Activated CD8-positive, alpha-beta T cell treated with anti-CD3 and anti-CD28 coated beads for 36 hours (primary cell): ENCODE results near the gene CCR2. TPM values are rescaled to one million over a fixed set of nuclear protein-coding genes. Genes with fewer than 3 reads are reported as not detected.

Experiments used
- ATAC-seq: fragments of 200-7000 bp; cut with Tn5 transposase; one replicate; pipeline ENCODE4 v1.10.0; 2021; ENCODE audit warnings: mild to moderate bottlenecking, moderate library complexity
- CTCF ChIA-PET: fragments of 350-600 bp; sonication (Branson Sonifier 250); formaldehyde crosslinking; loops from one replicate; lab custom pipeline; 2021; ENCODE audit warnings: antibody characterized with exemption; lab: Charles Lee
- POLR2A ChIA-PET: fragments of 350-600 bp; sonication (Branson Sonifier 250); formaldehyde crosslinking; loops from one replicate; lab custom pipeline; 2021; ENCODE audit warnings: antibody characterized with exemption; lab: Charles Lee
- DNase-seq: peaks from one replicate; pipeline ENCODE4 v3.0.0-alpha.2; 2020
- H3K27ac Mint-ChIP-seq: one replicate; pipeline ENCODE4 v1.8.0; 2021; ENCODE audit warnings: mild to moderate bottlenecking, mixed read lengths
- H3K27me3 Mint-ChIP-seq: one replicate; pipeline ENCODE4 v1.8.0; 2021; ENCODE audit warnings: mixed read lengths
- H3K36me3 Mint-ChIP-seq: one replicate; pipeline ENCODE4 v1.8.0; 2021; ENCODE audit warnings: low read depth, mixed read lengths
- H3K4me1 Mint-ChIP-seq: one replicate; pipeline ENCODE4 v1.8.0; 2021; ENCODE audit warnings: low read depth, mixed read lengths
- H3K4me3 Mint-ChIP-seq: one replicate; pipeline ENCODE4 v1.8.0; 2021; ENCODE audit warnings: mild to moderate bottlenecking, moderate library complexity, mixed read lengths
- H3K9me3 Mint-ChIP-seq: one replicate; pipeline ENCODE4 v1.8.0; 2021; ENCODE audit warnings: mixed read lengths
- CTCF ChIP-seq: fragments of 200-600 bp; IDR thresholded peaks from one replicate; pipeline ENCODE4 v1.8.0; 2022; ENCODE audit warnings: antibody characterized with exemption, mild to moderate bottlenecking
- intact Hi-C: fragments of 100-400 bp; cut with micrococcal nuclease; formaldehyde crosslinking; loops from one replicate; pipeline ENCODE4 v1.10.0; 2022
- total RNA-seq, 2 experiments: library from RNA; stranded (reverse); gene quantifications; one replicate each; pipeline ENCODE4 v1.2.3, GENCODE V29; 2021

Gene CCR2
- total RNA-seq, 2 experiments from 2014 or later = 0.81 to 0.83 TPM

GRCh38 chr3:46393554-46394434, 39.9 kb downstream of the CCR2 start:
- Mint-ChIP-seq H3K4me1 (peaks cover 10% of the 10 kb centered on the region), H3K9me3 (no peaks in the 10 kb centered on the region), H3K4me3 (no peak overlapping the region), H3K27ac (no peak overlapping the region), H3K36me3 (no peaks in the 10 kb centered on the region), H3K27me3 (peaks cover 4% of the 10 kb centered on the region)
- POLR2A ChIA-PET = interaction anchor here (1.0 kb wide), 1 partner anchor 13 kb away, joined by 4 read pairs; the partner anchor contains the start of genes CCR5AS and CCRL2
- intact Hi-C loops = no loop called here
- no peak for ATAC-seq
- no peak for TF ChIP-seq CTCF
- no peak for DNase-seq
- CTCF ChIA-PET = no interaction called here

GRCh38 chr3:46395210-46395661, 41.3 kb downstream of the CCR2 start:
- H3K4me1 Mint-ChIP-seq = peaks cover 10% of the 10 kb centered on the region
- CTCF ChIA-PET = interaction anchor here (0.6 kb wide), 1 partner anchor 12 kb away, joined by 3 read pairs; no protein-coding TSS in a partner anchor
- no peaks in the 10 kb centered on the region for H3K9me3 Mint-ChIP-seq
- intact Hi-C loops = no loop called here
- peak; percentile 17 for TF ChIP-seq CTCF
- peak; percentile 37 for ATAC-seq
- H3K27me3 Mint-ChIP-seq = peaks cover 4% of the 10 kb centered on the region
- no peak overlapping the region for H3K4me3 Mint-ChIP-seq
- H3K27ac Mint-ChIP-seq = no peak overlapping the region
- H3K36me3 Mint-ChIP-seq = no peaks in the 10 kb centered on the region
- no peak for DNase-seq
- POLR2A ChIA-PET = interaction anchor here (0.5 kb wide), 1 partner anchor 78 kb away, joined by 3 read pairs; no protein-coding TSS in a partner anchor

- DNase-seq (peak; percentile 52), ATAC-seq (peak; percentile 24)
- no peaks in the 10 kb centered on the region for H3K36me3 Mint-ChIP-seq
- CTCF ChIA-PET = interaction anchor here (0.6 kb wide), 1 partner anchor 12 kb away, joined by 3 read pairs; no protein-coding TSS in a partner anchor
- H3K4me1 Mint-ChIP-seq = peaks cover 10% of the 10 kb centered on the region
- TF ChIP-seq CTCF = no peak
- POLR2A ChIA-PET = interaction anchor here (0.5 kb wide), 1 partner anchor 78 kb away, joined by 3 read pairs; no protein-coding TSS in a partner anchor
- no peaks in the 10 kb centered on the region for H3K9me3 Mint-ChIP-seq
- intact Hi-C loops = no loop called here
- no peak overlapping the region for H3K27ac Mint-ChIP-seq
- no peak overlapping the region for H3K4me3 Mint-ChIP-seq
- H3K27me3 Mint-ChIP-seq = peaks cover 4% of the 10 kb centered on the region
These were observed 42.0 kb downstream of the CCR2 start for GRCh38 chr3:46395766-46396530.

- Mint-ChIP-seq H3K36me3 (no peaks in the 10 kb centered on the region), H3K9me3 (no peaks in the 10 kb centered on the region), H3K4me1 (peaks cover 10% of the 10 kb centered on the region), H3K27me3 (peaks cover 4% of the 10 kb centered on the region), H3K4me3 (no peak overlapping the region), H3K27ac (no peak overlapping the region)
- no peak for TF ChIP-seq CTCF
- intact Hi-C loops = no loop called here
- no peak for DNase-seq
- POLR2A ChIA-PET = interaction anchor here (1.0 kb wide), 1 partner anchor 53 kb away, joined by 3 read pairs; no protein-coding TSS in a partner anchor
- ATAC-seq = no peak
- CTCF ChIA-PET = no interaction called here
These were observed 43.2 kb downstream of the CCR2 start for GRCh38 chr3:46397111-46397510.
